D721Med (cell line): ENCODE data around the gene BCDIN3D.

Experiments
- DNase-seq: peaks from one replicate; pipeline ENCODE4 v3.0.0; 2011; ENCODE audit warnings: low spot score; ENCODE audit not compliant: insufficient read length
- FAIRE-seq: peaks from 2 replicates; lab custom pipeline; 2011; peaks lifted over from hg19 to GRCh38; lab: Jason Lieb, UNC
- TF ChIP-seq, protein P1 (sequence below): IDR thresholded peaks from 2 replicates; pipeline ENCODE4 v1.5.1; 2012; ENCODE audit warnings: mild to moderate bottlenecking, control low read depth; ENCODE audit not compliant: insufficient read depth; ENCODE audit errors: missing control alignments

Gene BCDIN3D

DNA sequence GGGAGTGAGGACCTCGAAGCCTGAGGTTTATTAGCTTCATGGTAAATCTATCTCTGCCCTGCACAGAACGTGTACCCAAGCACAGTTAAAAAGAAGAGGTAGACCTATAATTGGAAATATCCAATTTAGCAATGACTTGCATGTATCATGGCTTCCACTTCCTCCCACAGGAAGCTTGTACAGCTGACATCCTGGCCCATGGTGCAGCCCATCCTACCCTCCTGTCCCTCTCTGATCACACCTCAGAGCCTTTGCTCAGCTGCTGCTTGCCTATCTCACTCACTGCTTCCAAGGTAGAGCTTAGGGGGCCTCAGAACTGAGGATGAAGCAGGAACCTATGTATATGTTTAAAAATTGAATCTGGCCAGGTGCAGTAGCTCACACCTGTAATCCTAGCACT lies 4.3 kb upstream of the BCDIN3D start:
- TF ChIP-seq, protein P1, sequence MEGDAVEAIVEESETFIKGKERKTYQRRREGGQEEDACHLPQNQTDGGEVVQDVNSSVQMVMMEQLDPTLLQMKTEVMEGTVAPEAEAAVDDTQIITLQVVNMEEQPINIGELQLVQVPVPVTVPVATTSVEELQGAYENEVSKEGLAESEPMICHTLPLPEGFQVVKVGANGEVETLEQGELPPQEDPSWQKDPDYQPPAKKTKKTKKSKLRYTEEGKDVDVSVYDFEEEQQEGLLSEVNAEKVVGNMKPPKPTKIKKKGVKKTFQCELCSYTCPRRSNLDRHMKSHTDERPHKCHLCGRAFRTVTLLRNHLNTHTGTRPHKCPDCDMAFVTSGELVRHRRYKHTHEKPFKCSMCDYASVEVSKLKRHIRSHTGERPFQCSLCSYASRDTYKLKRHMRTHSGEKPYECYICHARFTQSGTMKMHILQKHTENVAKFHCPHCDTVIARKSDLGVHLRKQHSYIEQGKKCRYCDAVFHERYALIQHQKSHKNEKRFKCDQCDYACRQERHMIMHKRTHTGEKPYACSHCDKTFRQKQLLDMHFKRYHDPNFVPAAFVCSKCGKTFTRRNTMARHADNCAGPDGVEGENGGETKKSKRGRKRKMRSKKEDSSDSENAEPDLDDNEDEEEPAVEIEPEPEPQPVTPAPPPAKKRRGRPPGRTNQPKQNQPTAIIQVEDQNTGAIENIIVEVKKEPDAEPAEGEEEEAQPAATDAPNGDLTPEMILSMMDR: no peak
- DNase-seq: no peak
- FAIRE-seq: no peak

DNA sequence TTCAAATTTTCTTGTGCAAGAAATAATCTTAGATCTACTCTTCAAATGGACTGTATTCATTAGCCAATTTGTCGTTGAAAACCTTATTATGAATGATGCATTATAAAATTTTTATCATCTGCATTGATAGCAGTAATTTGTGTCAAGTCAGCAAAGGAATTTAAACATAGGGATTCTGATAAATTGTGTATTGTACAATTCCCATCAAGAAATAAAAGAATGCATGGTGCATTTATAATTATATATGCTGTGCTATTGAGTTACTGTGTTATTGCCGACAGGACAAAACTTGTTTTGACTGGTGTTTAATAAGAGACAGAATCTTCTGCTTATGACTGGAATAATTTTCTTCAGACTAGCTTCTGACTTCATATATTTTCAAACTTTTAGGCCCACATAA lies 3.1 kb upstream of the BCDIN3D start:
- FAIRE-seq (no peak), DNase-seq (no peak)
- TF ChIP-seq, protein P1: no peak

DNA sequence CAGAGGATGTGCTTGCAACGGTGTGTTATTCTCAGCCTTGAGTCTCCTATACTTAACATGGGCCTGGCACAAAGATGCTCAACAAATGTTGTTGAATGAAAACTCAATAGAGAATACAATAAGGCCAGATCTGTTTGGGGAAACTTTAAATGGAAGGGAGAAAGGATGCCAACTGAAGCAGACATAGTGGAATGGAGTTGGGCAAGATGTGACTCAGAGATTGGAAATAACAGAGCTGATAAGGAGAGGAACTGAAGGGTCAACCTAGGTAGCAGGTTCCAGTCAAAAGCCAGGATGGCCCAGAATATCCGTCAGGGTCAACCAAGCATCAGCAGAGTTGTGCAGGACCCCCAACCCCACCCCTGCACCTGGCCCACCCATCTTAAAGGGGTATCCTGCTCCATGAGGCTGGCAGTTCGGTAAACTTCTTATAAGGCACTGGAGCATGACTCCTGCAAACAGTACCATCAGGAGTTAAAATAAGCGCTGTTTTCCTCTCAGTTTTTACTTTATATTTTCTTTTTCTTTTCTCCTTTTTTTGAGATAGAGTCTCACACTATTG lies 1.1 kb upstream of the BCDIN3D start:
- FAIRE-seq: no peak
- no peak for DNase-seq
- TF ChIP-seq, protein P1: no peak

DNA sequence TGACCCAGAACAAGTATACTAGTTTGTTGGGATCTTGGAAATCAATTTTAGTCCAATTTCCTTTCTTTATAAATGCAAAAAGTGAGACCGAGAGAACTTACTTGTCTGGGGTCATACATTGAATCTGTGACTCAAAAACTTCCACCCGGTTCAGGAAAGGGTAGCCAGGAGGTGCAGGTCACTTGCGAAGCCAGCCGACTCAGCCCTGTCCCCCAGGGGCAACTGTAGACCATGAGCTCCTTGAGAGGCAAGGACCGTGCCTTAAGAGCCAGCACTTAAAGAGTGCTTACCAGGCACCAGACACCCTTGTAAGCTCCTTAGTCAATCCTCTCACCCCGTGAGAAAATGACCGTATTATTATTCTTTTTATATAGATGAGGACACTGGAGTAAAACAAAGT lies 505 bp upstream of the BCDIN3D start:
- DNase-seq (no peak), FAIRE-seq (no peak)
- TF ChIP-seq, protein P1: no peak

- TF ChIP-seq, protein P1: peak; percentile 72
- DNase-seq: no peak
- FAIRE-seq: no peak
Measured at GRCh38 chr12:49838973-49839633, 3.8 kb downstream of the BCDIN3D start.

DNA sequence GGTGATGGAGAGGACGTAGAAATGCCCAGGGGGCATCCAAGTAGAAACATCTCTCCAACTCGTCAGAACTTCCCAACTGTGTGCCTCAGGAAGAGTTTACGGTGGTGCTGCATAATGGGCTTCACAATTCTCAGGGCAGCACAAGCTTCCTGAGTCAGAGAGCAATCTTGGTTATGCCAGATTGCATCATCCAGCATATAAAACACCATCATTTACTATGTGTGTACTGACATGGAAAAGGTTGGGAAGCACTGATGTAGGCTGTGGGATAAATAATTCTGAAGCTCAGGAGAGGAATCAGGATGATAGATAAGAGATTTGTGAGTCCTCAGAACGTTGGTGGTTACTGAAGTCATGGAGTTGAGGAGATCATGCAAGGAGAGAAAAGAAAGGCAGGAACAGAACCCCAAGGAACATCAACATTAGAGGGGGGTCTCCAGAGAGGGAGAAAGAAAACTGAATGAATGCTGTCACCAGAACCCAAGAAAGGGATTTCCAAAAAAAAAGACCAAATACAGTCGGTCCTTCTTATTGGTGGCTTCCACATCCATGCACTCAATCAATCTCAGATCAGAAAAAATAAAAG lies 10.0 kb downstream of the BCDIN3D start:
- TF ChIP-seq, protein P1: no peak
- no peak for DNase-seq
- FAIRE-seq: no peak

- FAIRE-seq (no peak), DNase-seq (no peak)
- TF ChIP-seq, protein P1: no peak
Measured at GRCh38 chr12:49831717-49832116, 11.2 kb downstream of the BCDIN3D start.
